PFSK-1 (cell line): Measurements from ENCODE around the gene GPR22.

Experiments used
- TAF1 ChIP-seq: IDR thresholded peaks from 2 replicates; pipeline ENCODE4 v1.6.1; 2012; ENCODE audit warnings: low read length, control low read depth, borderline replicate concordance; ENCODE audit not compliant: insufficient read depth
- TF ChIP-seq, protein P1 (sequence below), 2 experiments: IDR thresholded peaks; 2 replicates each; pipeline versions ENCODE4 v1.6.1 to v1.8.0; 2011 to 2012; ENCODE audit warnings: low read depth in 2 of 2, low read length in 2 of 2, control low read depth in 1 of 2, inconsistent platforms in 1 of 2, mild to moderate bottlenecking in 1 of 2, moderate library complexity in 1 of 2; ENCODE audit not compliant: insufficient read depth in 1 of 2

DNA sequence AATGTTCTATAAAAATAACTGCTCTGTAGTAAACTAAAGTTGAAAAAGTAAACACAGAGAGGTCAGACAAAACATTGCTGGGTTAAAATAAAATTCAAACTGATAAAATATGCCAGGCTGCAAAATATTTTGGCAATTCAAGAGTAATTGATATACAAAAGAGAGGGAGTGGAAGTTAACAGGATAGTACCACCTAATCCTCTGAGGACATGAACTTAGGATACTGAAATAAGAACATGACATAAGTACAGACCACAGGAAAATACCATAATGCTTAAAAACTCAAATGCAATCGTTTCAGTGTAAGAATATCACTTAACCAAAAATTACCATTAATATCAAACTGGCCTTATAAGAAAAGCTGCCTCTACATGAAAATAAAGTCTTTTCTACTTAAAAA lies 37.6 kb upstream of the GPR22 start:
- TF ChIP-seq TAF1: no peak
- TF ChIP-seq, protein P1, sequence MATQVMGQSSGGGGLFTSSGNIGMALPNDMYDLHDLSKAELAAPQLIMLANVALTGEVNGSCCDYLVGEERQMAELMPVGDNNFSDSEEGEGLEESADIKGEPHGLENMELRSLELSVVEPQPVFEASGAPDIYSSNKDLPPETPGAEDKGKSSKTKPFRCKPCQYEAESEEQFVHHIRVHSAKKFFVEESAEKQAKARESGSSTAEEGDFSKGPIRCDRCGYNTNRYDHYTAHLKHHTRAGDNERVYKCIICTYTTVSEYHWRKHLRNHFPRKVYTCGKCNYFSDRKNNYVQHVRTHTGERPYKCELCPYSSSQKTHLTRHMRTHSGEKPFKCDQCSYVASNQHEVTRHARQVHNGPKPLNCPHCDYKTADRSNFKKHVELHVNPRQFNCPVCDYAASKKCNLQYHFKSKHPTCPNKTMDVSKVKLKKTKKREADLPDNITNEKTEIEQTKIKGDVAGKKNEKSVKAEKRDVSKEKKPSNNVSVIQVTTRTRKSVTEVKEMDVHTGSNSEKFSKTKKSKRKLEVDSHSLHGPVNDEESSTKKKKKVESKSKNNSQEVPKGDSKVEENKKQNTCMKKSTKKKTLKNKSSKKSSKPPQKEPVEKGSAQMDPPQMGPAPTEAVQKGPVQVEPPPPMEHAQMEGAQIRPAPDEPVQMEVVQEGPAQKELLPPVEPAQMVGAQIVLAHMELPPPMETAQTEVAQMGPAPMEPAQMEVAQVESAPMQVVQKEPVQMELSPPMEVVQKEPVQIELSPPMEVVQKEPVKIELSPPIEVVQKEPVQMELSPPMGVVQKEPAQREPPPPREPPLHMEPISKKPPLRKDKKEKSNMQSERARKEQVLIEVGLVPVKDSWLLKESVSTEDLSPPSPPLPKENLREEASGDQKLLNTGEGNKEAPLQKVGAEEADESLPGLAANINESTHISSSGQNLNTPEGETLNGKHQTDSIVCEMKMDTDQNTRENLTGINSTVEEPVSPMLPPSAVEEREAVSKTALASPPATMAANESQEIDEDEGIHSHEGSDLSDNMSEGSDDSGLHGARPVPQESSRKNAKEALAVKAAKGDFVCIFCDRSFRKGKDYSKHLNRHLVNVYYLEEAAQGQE (IDR thresholded peaks at IDR 0.05; ENCODE audit: insufficient read depth in 1 of 2, low read depth in 2 of 2, low read length in 2 of 2): no peak
